DND-41 (cell line): ENCODE data around the gene CTDP1.

Source experiments
- ATAC-seq: fragments of 200-7000 bp; cut with Tn5 transposase; 3 replicates; pipeline ENCODE4 v1.9.1; 2021; ENCODE audit warnings: low read depth; ENCODE audit not compliant: insufficient read depth
- DNase-seq: peaks from one replicate; pipeline ENCODE4 v3.0.0-alpha.2; 2020
- H2AFZ ChIP-seq: 2 replicates; pipeline ENCODE4 v1.6.0; 2012; ENCODE audit warnings: low read depth, low read length
- H3K27ac ChIP-seq: 2 replicates; pipeline ENCODE4 v1.5.1; 2012; ENCODE audit warnings: low read length, inconsistent platforms
- H3K27me3 ChIP-seq: fragments of 200-600 bp; sonication (generic); 2 replicates; pipeline ENCODE4 v1.6.0; 2012; ENCODE audit warnings: low read length, mild to moderate bottlenecking, inconsistent platforms; ENCODE audit not compliant: insufficient read depth, poor library complexity
- H3K36me3 ChIP-seq: 2 replicates; pipeline ENCODE4 v1.5.1; 2012; ENCODE audit warnings: low read length, inconsistent platforms; ENCODE audit not compliant: insufficient read depth
- H3K4me1 ChIP-seq: 2 replicates; pipeline ENCODE4 v1.5.1; 2012; ENCODE audit warnings: mild to moderate bottlenecking, low read length; ENCODE audit not compliant: insufficient read depth
- H3K4me2 ChIP-seq: 2 replicates; pipeline ENCODE4 v1.6.0; 2012; ENCODE audit warnings: mild to moderate bottlenecking, moderate library complexity, low read length, inconsistent platforms; ENCODE audit not compliant: insufficient read depth
- H3K4me3 ChIP-seq, 2 experiments: fragments of 200-600 bp in 1 of 2; shearing (Covaris generic) in 1 of 2; 2 replicates each; pipeline ENCODE4 v1.5.1; 2012 to 2016; ENCODE audit warnings: inconsistent platforms in 2 of 2, low read length in 2 of 2, mild to moderate bottlenecking in 2 of 2, low read depth in 1 of 2, moderate library complexity in 1 of 2
- H3K79me2 ChIP-seq: 2 replicates; pipeline ENCODE4 v1.6.0; 2012; ENCODE audit warnings: low read length, inconsistent platforms; ENCODE audit not compliant: insufficient read depth
- H3K9ac ChIP-seq: 2 replicates; pipeline ENCODE4 v1.6.0; 2012; ENCODE audit warnings: low read depth, mild to moderate bottlenecking, inconsistent platforms, low read length, moderate library complexity
- H3K9me3 ChIP-seq: 2 replicates; pipeline ENCODE4 v1.5.1; 2012; ENCODE audit warnings: low read length, moderate library complexity, mild to moderate bottlenecking, inconsistent platforms; ENCODE audit not compliant: insufficient read depth, severe bottlenecking
- H4K20me1 ChIP-seq: 2 replicates; pipeline ENCODE4 v1.6.0; 2012; ENCODE audit warnings: low read length; ENCODE audit not compliant: insufficient read depth
- CTCF ChIP-seq: IDR thresholded peaks from 2 replicates; pipeline ENCODE4 v1.5.1; 2012; ENCODE audit warnings: borderline replicate concordance, low read length, moderate library complexity, mild to moderate bottlenecking; ENCODE audit not compliant: poor library complexity, severe bottlenecking; ENCODE audit errors: extremely low read depth
- EZH2 ChIP-seq: IDR thresholded peaks from 3 replicates; pipeline ENCODE4 v1.6.1; 2012; ENCODE audit warnings: borderline replicate concordance, low read depth, mild to moderate bottlenecking, moderate library complexity, low read length, inconsistent platforms; ENCODE audit not compliant: severe bottlenecking

The CTDP1 gene, protein sequence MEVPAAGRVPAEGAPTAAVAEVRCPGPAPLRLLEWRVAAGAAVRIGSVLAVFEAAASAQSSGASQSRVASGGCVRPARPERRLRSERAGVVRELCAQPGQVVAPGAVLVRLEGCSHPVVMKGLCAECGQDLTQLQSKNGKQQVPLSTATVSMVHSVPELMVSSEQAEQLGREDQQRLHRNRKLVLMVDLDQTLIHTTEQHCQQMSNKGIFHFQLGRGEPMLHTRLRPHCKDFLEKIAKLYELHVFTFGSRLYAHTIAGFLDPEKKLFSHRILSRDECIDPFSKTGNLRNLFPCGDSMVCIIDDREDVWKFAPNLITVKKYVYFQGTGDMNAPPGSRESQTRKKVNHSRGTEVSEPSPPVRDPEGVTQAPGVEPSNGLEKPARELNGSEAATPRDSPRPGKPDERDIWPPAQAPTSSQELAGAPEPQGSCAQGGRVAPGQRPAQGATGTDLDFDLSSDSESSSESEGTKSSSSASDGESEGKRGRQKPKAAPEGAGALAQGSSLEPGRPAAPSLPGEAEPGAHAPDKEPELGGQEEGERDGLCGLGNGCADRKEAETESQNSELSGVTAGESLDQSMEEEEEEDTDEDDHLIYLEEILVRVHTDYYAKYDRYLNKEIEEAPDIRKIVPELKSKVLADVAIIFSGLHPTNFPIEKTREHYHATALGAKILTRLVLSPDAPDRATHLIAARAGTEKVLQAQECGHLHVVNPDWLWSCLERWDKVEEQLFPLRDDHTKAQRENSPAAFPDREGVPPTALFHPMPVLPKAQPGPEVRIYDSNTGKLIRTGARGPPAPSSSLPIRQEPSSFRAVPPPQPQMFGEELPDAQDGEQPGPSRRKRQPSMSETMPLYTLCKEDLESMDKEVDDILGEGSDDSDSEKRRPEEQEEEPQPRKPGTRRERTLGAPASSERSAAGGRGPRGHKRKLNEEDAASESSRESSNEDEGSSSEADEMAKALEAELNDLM

DNA sequence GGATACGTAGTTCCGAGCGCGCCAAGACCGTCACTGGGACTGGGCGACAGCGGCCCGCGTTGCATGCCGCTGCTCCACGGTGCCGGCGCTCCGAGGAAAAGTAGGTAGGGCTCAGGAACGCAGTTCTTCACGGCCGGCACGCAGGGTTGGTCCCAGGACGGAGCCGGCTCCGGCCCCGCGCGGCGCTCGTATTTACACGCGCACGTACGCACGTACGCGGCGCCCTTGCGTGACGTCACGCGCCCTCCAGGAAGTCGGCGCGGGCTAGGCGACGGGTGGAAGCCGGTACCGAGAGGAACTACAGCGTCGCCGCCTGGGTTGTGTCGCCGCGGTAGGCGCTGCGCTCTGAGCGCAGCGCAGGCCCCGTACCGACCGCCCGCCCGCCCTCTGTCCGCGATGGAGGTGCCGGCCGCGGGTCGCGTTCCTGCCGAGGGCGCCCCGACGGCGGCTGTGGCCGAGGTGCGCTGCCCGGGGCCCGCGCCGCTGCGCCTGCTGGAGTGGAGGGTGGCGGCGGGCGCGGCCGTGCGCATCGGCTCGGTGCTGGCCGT lies at the start of gene CTDP1:
Gene CTDP1 (plus strand): TSS at position 252 of the 548 bp plus-strand sequence. CDS start 145 bp downstream, at position 397.
- peaks cover 58% of the 10 kb centered on the region for H3K79me2 ChIP-seq

GRCh38 chr18:79630281-79631095 lies 49.1 kb upstream of the CTDP1 start:
- no peaks in the 10 kb centered on the region for H3K4me1 ChIP-seq
- no peaks in the 10 kb centered on the region for H3K27me3 ChIP-seq
- TF ChIP-seq CTCF (no peak), EZH2 (no peak)
- H4K20me1 ChIP-seq = no peaks in the 10 kb centered on the region
- H3K9me3 ChIP-seq = peaks cover 3% of the 10 kb centered on the region
- no peak overlapping the region for H2AFZ ChIP-seq
- H3K36me3 ChIP-seq = no peaks in the 10 kb centered on the region
- DNase-seq (no peak), ATAC-seq (no peak)
- H3K9ac ChIP-seq = no peak overlapping the region
- no peaks in the 10 kb centered on the region for H3K79me2 ChIP-seq
- H3K4me3 ChIP-seq = no peak overlapping the region
- no peak overlapping the region for H3K27ac ChIP-seq
- no peak overlapping the region for H3K4me2 ChIP-seq

More for the DNA sequence above, at the start of gene CTDP1:
- peaks cover 39% of the 10 kb centered on the region for H3K36me3 ChIP-seq
- peaks cover 61% of the 10 kb centered on the region for H3K4me1 ChIP-seq
- peak within 1 kb of the TSS; percentile 97 for H2AFZ ChIP-seq
- DNase-seq = peak; percentile 86
- peak within 1 kb of the TSS; percentile 89 for H3K9ac ChIP-seq
- H3K4me2 ChIP-seq = peak within 1 kb of the TSS; percentile 87
- TF ChIP-seq EZH2 (no peak), CTCF (no peak)
- H3K27me3 ChIP-seq = no peaks in the 10 kb centered on the region
- H3K27ac ChIP-seq = peak within 1 kb of the TSS; percentile 99
- H4K20me1 ChIP-seq = peaks cover 48% of the 10 kb centered on the region
- peak; percentile 57 for ATAC-seq
- H3K9me3 ChIP-seq = peaks cover 9% of the 10 kb centered on the region
- H3K4me3 ChIP-seq = peak within 1 kb of the TSS; percentile 54 to 94

DNA sequence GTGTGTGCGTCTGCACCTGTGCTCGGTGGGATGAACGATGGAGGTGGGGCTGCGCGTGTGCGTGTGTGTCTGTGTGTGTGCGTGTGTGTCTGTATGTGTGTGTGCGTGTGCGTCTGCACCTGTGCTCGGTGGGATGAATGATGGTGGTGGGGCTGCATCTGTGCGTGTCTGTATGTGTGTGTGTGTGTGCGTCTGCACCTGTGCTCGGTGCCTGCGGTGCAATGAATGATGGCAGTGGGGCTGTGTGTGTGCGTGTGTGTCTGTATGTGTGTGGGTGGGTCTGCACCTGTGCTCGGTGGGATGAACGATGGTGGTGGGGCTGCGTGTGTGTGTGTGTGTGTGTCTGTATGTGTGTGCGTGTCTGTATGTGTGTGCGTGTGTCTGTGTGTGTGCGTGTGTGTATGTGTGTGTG lies 48.5 kb upstream of the CTDP1 start:
- Histone ChIP-seq H4K20me1 (no peaks in the 10 kb centered on the region), H3K4me3 (no peak overlapping the region), H3K36me3 (no peaks in the 10 kb centered on the region), H3K9me3 (peaks cover 3% of the 10 kb centered on the region), H3K4me1 (no peaks in the 10 kb centered on the region), H3K9ac (no peak overlapping the region), H3K4me2 (no peak overlapping the region), H2AFZ (no peak overlapping the region), H3K27ac (no peak overlapping the region), H3K27me3 (no peaks in the 10 kb centered on the region), H3K79me2 (no peaks in the 10 kb centered on the region)
- DNase-seq = no peak
- ATAC-seq = no peak
- TF ChIP-seq EZH2 = no peak
- no peak for TF ChIP-seq CTCF
